Colon (tissue), 2 donors: ENCODE data around the gene PRKCA.

Experiments used
- FAIRE-seq: peaks from 2 replicates; lab custom pipeline; 2012; peaks lifted over from hg19 to GRCh38; lab: Jason Lieb, UNC
- donor health status: control.
- donor health status: control.

PRKCA gene

GRCh38 chr17:66747578-66748275 lies 445.3 kb downstream of the PRKCA start:
- FAIRE-seq: no peak

- no peak for FAIRE-seq
Measured at GRCh38 chr17:66748578-66748977, 446.2 kb downstream of the PRKCA start.

- no peak for FAIRE-seq
Measured at GRCh38 chr17:66749217-66749832, 446.9 kb downstream of the PRKCA start.

GRCh38 chr17:66750116-66750515 lies 447.7 kb downstream of the PRKCA start:
- FAIRE-seq: no peak

- FAIRE-seq: no peak
Measured at GRCh38 chr17:66750781-66751543, 448.5 kb downstream of the PRKCA start.

- FAIRE-seq: no peak
Measured at GRCh38 chr17:66751771-66752170, 449.4 kb downstream of the PRKCA start.

- FAIRE-seq: no peak
Measured at GRCh38 chr17:66752411-66752810, 450.0 kb downstream of the PRKCA start.

- FAIRE-seq: no peak
Measured at GRCh38 chr17:66753126-66753920, 450.9 kb downstream of the PRKCA start.

GRCh38 chr17:66755101-66755943 lies 452.9 kb downstream of the PRKCA start:
- no peak for FAIRE-seq

GRCh38 chr17:66755944-66756290 lies 453.5 kb downstream of the PRKCA start:
- FAIRE-seq: no peak

- no peak for FAIRE-seq
Measured at GRCh38 chr17:66760324-66760723, 457.9 kb downstream of the PRKCA start.

GRCh38 chr17:66762276-66762675 lies 459.9 kb downstream of the PRKCA start:
- FAIRE-seq: no peak

- no peak for FAIRE-seq
Measured at GRCh38 chr17:66763056-66763455, 460.6 kb downstream of the PRKCA start.

GRCh38 chr17:66764506-66764905 lies 462.1 kb downstream of the PRKCA start:
- FAIRE-seq: no peak

GRCh38 chr17:66767154-66767933 lies 464.9 kb downstream of the PRKCA start:
- no peak for FAIRE-seq

- no peak for FAIRE-seq
Measured at GRCh38 chr17:66769911-66770310, 467.5 kb downstream of the PRKCA start.

GRCh38 chr17:66772148-66772812 lies 469.9 kb downstream of the PRKCA start:
- no peak for FAIRE-seq

- no peak for FAIRE-seq
Measured at GRCh38 chr17:66775271-66775670, 472.9 kb downstream of the PRKCA start.

- no peak for FAIRE-seq
Measured at GRCh38 chr17:66775881-66776400, 473.5 kb downstream of the PRKCA start.
